K562 (cell line): Measurements from ENCODE around the gene PCDHGB5. TPM values are rescaled to one million over a fixed set of nuclear protein-coding genes. Genes with fewer than 3 reads are reported as not detected.
A peak's percentile ranks its signal among the peaks of the same experiment; 100 is the strongest.

Experiments used
- ATAC-seq: fragments of 200-7000 bp; cut with Tn5 transposase; 3 replicates; pipeline ENCODE4 v1.9.1; 2020; ENCODE audit warnings: moderate library complexity
- BruUV-seq: library from RNA; stranded (reverse); fragments of 400-500 nt; replicated peaks from 2 replicates; lab custom pipeline; 2021; lab: Mats Ljungman, UMichigan
- CTCF ChIA-PET: fragments of 300-600 bp; formaldehyde crosslinking; extraction: SDS; loops from one replicate; lab custom pipeline; 2021; ENCODE audit warnings: low intra/inter-chr PET ratio; lab: Yijun Ruan, JAX
- POLR2A ChIA-PET: fragments of 300-600, 350-650 bp; sonication (Branson Sonifier 250); formaldehyde crosslinking; extraction: SDS; loops from one replicate; lab custom pipeline; 2021; ENCODE audit warnings: antibody characterized with exemption, inconsistent platforms; lab: Yijun Ruan, JAX
- DNase-seq, 4 experiments: peaks; one replicate each; pipeline versions ENCODE4 v3.0.0 to v3.0.0-alpha.2; 2011 to 2018; ENCODE audit warnings: low spot score in 3 of 4, mixed read lengths in 3 of 4; ENCODE audit errors: extremely low read depth in 1 of 4
- FAIRE-seq: peaks from 2 replicates; lab custom pipeline; 2011; peaks lifted over from hg19 to GRCh38; lab: Jason Lieb, UNC
- H2AFZ ChIP-seq: 2 replicates; pipeline ENCODE4 v1.6.0; 2011; ENCODE audit warnings: low read depth, low read length, control low read depth, inconsistent platforms
- H3K27ac ChIP-seq: fragments of 200-600 bp; 3 replicates; pipeline ENCODE4 v1.8.0; 2011; ENCODE audit warnings: low read depth, mild to moderate bottlenecking, control low read depth, inconsistent platforms, low read length, moderate library complexity, mixed read lengths; ENCODE audit errors: extremely low read depth
- H3K27me3 ChIP-seq, 2 experiments: fragments of 300-600 bp in 1 of 2; 2 replicates in 1 of 2; 3 replicates in 1 of 2; pipeline versions ENCODE4 v1.6.0 to v1.8.0; 2011; ENCODE audit warnings: inconsistent platforms in 2 of 2, low read length in 2 of 2, mild to moderate bottlenecking in 1 of 2, mixed read lengths in 1 of 2, moderate library complexity in 1 of 2; ENCODE audit not compliant: control insufficient read depth in 2 of 2, insufficient read depth in 2 of 2
- H3K36me3 ChIP-seq: fragments of 300-600 bp; 3 replicates; pipeline ENCODE4 v1.8.0; 2011; ENCODE audit warnings: mild to moderate bottlenecking, low read length, inconsistent platforms; ENCODE audit not compliant: control insufficient read depth, insufficient read depth
- H3K4me1 ChIP-seq, 2 experiments: fragments of 200-600 bp in 1 of 2; replicated peaks in 1 of 2; 2 replicates in 1 of 2; 3 replicates in 1 of 2; pipeline versions ENCODE4 v1.5.1 to v1.8.0; 2011; ENCODE audit warnings: inconsistent platforms in 2 of 2, low read length in 2 of 2, mild to moderate bottlenecking in 1 of 2, mixed read lengths in 1 of 2, moderate library complexity in 1 of 2; ENCODE audit not compliant: control insufficient read depth in 2 of 2, insufficient read depth in 2 of 2
- H3K4me2 ChIP-seq: 2 replicates; pipeline ENCODE4 v1.6.1; 2011; ENCODE audit warnings: low read length, control low read depth, inconsistent platforms, mixed read lengths; ENCODE audit not compliant: insufficient read depth
- H3K4me3 ChIP-seq: fragments of 200-600 bp; sonication (generic), shearing (Covaris generic); 2 replicates; pipeline ENCODE4 v1.5.1; 2016; ENCODE audit warnings: control low read depth, inconsistent platforms
- H3K79me2 ChIP-seq: fragments of 200-600 bp; 3 replicates; pipeline ENCODE4 v1.8.0; 2011; ENCODE audit warnings: low read length, inconsistent platforms; ENCODE audit not compliant: control insufficient read depth, insufficient read depth
- H3K9ac ChIP-seq, 2 experiments: 2 replicates each; pipeline versions ENCODE4 v1.6.0 to v1.6.1; 2011; ENCODE audit warnings: low read depth in 2 of 2, low read length in 2 of 2, control low read depth in 1 of 2, inconsistent platforms in 1 of 2, mild to moderate bottlenecking in 1 of 2, mixed read lengths in 1 of 2; ENCODE audit not compliant: insufficient read depth in 1 of 2
- H3K9me1 ChIP-seq: one replicate; pipeline ENCODE4 v1.6.0; 2011; ENCODE audit warnings: inconsistent platforms, mild to moderate bottlenecking, low read length, moderate library complexity; ENCODE audit not compliant: control insufficient read depth, insufficient read depth
- H3K9me3 ChIP-seq: replicated peaks from 2 replicates; pipeline ENCODE4 v1.5.1; 2011; ENCODE audit warnings: low read depth, low read length, inconsistent platforms; ENCODE audit not compliant: control insufficient read depth, insufficient read depth
- H4K20me1 ChIP-seq: replicated peaks from 2 replicates; pipeline ENCODE4 v1.6.1; 2011; ENCODE audit warnings: low read length, inconsistent platforms, mixed read lengths; ENCODE audit not compliant: control insufficient read depth, insufficient read depth
- ZNF121 ChIP-seq: sonication (generic); formaldehyde crosslinking; conservative IDR thresholded peaks from 2 replicates; pipeline ENCODE4 v1.8.0; 2022; ENCODE audit warnings: missing genetic modification reagents
- ZNF780A ChIP-seq: fragments of 250-450 bp; sonication (Bioruptor Pico); IDR thresholded peaks from 2 replicates; pipeline ENCODE4 v1.5.0; 2021; ENCODE audit warnings: mild to moderate bottlenecking
- WGBS: fragments of 100-300 bp; shearing (Covaris generic); methylation state at CpG from one replicate; pipeline ENCODE4 v1.1.6; 2016; ENCODE audit warnings: low coverage, mixed read lengths; ENCODE audit not compliant: insufficient coverage; ENCODE audit errors: missing lambda C conversion rate; 5-methylcytosine and 5-hydroxymethylcytosine counted together
- in situ Hi-C: fragments of 300-500 bp; cut with MboI; formaldehyde crosslinking; loops from 4 replicates; pipeline ENCODE4 v1.15.0; 2018; ENCODE audit warnings: inconsistent platforms, mixed read lengths
- intact Hi-C: fragments of 100-400 bp; cut with micrococcal nuclease; formaldehyde crosslinking; loops from 2 replicates; pipeline ENCODE4 v1.14.2; 2022
- polyA plus RNA-seq, 8 experiments: library from polyadenylated mRNA; depleted of rRNA in 4 of 8; stranded (reverse) in 5 of 8; unstranded in 3 of 8; fragments of >200 nt; fragmentation: Nextera tagmentation in 2 of 8; fragmentation: Illumina TruSeq in 1 of 8; extraction: Ambion mirVana in 2 of 8; extraction: Trizol in 1 of 8; gene quantifications; 2 replicates each; pipeline versions ENCODE4 v1.2.1 to v1.2.3, GENCODE V29; 2011 to 2014; ENCODE audit warnings: inconsistent platforms in 1 of 8, missing spikeins in 1 of 8
- total RNA-seq, 7 experiments: library from RNA; depleted of rRNA in 6 of 7; stranded (reverse); fragments of >200 nt in 6 of 7; fragmentation: Illumina TruSeq in 2 of 7; extraction: Trizol in 2 of 7; gene quantifications; 2 replicates each; pipeline versions ENCODE4 v1.2.1 to v1.2.3, GENCODE V29; 2011 to 2021; ENCODE audit warnings: low replicate concordance in 1 of 7
- TF ChIP-seq, protein P1 (sequence below), 2 experiments: IDR thresholded peaks; 2 replicates each; pipeline ENCODE4 v1.6.1; 2011; ENCODE audit warnings: borderline replicate concordance in 1 of 2, control low read depth in 1 of 2, low read depth in 1 of 2, low read length in 1 of 2, mild to moderate bottlenecking in 1 of 2, mixed read lengths in 1 of 2, moderate library complexity in 1 of 2; ENCODE audit not compliant: insufficient read depth in 1 of 2, insufficient read length in 1 of 2, poor library complexity in 1 of 2, severe bottlenecking in 1 of 2; ENCODE audit errors: extremely low read depth in 1 of 2

The PCDHGB5 gene
- total and polyA plus RNA-seq, 9 of the 15 experiments (the other 6 are each of a cell fraction or from before 2014, with no cell fraction given): 0.05 to 0.29 (median 0.12) TPM; not detected in 2

GRCh38 chr5:141427783-141428426, 30.2 kb downstream of the PCDHGB5 start:
- WGBS: 9% methylated on average over 53 of the region's 53 CpGs

More at GRCh38 chr5:141427783-141428426, 30.2 kb downstream of the PCDHGB5 start:
- Histone ChIP-seq H3K36me3 (no peaks in the 10 kb centered on the region), H2AFZ (no peak overlapping the region)
- CTCF ChIA-PET: no interaction called here
- TF ChIP-seq ZNF121 (CRISPR knock-in tag): no peak
- no peak for TF ChIP-seq ZNF780A
- TF ChIP-seq, protein P1, sequence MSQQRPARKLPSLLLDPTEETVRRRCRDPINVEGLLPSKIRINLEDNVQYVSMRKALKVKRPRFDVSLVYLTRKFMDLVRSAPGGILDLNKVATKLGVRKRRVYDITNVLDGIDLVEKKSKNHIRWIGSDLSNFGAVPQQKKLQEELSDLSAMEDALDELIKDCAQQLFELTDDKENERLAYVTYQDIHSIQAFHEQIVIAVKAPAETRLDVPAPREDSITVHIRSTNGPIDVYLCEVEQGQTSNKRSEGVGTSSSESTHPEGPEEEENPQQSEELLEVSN (IDR thresholded peaks at IDR 0.05; ENCODE audit: borderline replicate concordance in 1 of 2, extremely low read depth in 1 of 2, insufficient read depth in 1 of 2, insufficient read length in 1 of 2, low read depth in 1 of 2, low read length in 1 of 2, poor library complexity in 1 of 2, severe bottlenecking in 1 of 2): peak in 1 of 2 experiments; percentile 9
- TF ChIP-seq, all 486 proteins: peak for 1
- Histone ChIP-seq H3K4me1 (peaks cover 0 to 25% of the 10 kb centered on the region in 2 experiments; a peak in 2 of 5 replicates), H3K27ac (no peak overlapping the region), H3K27me3 (peaks cover 10 to 43% of the 10 kb centered on the region in 2 experiments; a peak in 3 of 5 replicates), H3K9ac (no peak overlapping the region), H4K20me1 (no peaks in the 10 kb centered on the region), H3K4me3 (no peak overlapping the region), H3K9me3 (no peaks in the 10 kb centered on the region; the same call in 1 of the 2 replicates), H3K79me2 (no peaks in the 10 kb centered on the region), H3K4me2 (no peak overlapping the region), H3K9me1 (no peaks in the 10 kb centered on the region)
- POLR2A ChIA-PET: interaction anchor here (0.7 kb wide), 1 partner anchor 80 kb away, joined by 4 read pairs; no protein-coding TSS in a partner anchor
- in situ Hi-C loops (no loop called here), intact Hi-C loops (no loop called here)
- no TSS peak for BruUV-seq
- ATAC-seq (no peak), FAIRE-seq (no peak), DNase-seq (no peak)
